Measurements from ENCODE around the gene SRPK2.

Gene SRPK2

DNA sequence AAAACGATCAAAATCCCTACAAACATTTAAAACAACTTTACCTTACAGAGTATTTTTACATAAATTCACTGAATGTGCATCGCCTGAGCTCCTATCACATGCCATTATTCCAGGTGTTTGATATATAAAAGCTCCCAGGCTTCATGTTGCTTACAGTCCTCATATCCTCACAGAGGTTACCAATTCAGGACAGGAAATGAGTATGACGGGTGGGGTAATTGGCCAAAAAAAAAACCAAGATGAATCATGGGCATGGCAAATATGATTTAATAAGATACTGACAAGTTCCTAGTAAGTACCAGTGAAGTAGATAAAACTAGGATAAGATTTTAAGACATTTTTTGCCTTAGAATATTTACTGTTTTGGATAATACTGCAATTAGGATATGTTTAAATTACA is 238.9 kb downstream of the SRPK2 start:
- ATAC-seq (ENCODE audit: low read depth) = peak; percentile 91
- Histone ChIP-seq H3K27me3 (ENCODE audit: insufficient read depth, poor library complexity, severe bottlenecking) (no peaks in the 10 kb centered on the region), H3K27ac (ENCODE audit: poor library complexity, severe bottlenecking) (peak overlapping the region; percentile 56), H3K4me3 (ENCODE audit: severe bottlenecking) (no peak overlapping the region), H3K4me1 (ENCODE audit: insufficient read depth, poor library complexity, severe bottlenecking) (peaks cover 14% of the 10 kb centered on the region), H3K36me3 (ENCODE audit: low read depth) (peaks cover 23% of the 10 kb centered on the region; the same call in 1 of the 2 replicates), H3K9me3 (ENCODE audit: severe bottlenecking) (no peaks in the 10 kb centered on the region)
- TF ChIP-seq, protein P1, sequence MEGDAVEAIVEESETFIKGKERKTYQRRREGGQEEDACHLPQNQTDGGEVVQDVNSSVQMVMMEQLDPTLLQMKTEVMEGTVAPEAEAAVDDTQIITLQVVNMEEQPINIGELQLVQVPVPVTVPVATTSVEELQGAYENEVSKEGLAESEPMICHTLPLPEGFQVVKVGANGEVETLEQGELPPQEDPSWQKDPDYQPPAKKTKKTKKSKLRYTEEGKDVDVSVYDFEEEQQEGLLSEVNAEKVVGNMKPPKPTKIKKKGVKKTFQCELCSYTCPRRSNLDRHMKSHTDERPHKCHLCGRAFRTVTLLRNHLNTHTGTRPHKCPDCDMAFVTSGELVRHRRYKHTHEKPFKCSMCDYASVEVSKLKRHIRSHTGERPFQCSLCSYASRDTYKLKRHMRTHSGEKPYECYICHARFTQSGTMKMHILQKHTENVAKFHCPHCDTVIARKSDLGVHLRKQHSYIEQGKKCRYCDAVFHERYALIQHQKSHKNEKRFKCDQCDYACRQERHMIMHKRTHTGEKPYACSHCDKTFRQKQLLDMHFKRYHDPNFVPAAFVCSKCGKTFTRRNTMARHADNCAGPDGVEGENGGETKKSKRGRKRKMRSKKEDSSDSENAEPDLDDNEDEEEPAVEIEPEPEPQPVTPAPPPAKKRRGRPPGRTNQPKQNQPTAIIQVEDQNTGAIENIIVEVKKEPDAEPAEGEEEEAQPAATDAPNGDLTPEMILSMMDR (IDR thresholded peaks at IDR 0.05; ENCODE audit: poor library complexity, severe bottlenecking) = no peak
- DNase-seq (ENCODE audit: low spot score) = no peak

DNA sequence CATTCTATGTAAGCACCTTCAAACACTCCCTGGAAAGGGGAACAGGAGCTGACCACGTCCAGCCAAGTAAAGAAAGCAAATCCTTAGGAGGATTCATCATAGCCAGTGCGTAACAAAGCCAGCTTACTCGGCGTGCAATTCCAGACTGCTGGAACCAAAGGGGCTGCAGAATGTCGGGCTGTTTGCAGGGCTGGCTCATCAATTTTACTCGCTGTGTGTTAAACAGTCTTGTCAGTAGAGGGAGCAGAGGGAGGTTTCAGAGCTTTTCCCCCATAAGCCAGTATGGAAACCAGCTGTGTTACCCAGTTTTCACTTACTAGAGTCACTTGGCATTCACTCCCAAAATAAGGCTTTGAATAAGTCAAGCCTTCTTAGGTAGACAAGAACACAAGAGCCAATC is 247.7 kb downstream of the SRPK2 start:
- TF ChIP-seq, protein P1 (IDR thresholded peaks at IDR 0.05; ENCODE audit: poor library complexity, severe bottlenecking) = peak; percentile 53
- no peak for DNase-seq (ENCODE audit: low spot score)
- Histone ChIP-seq H3K27me3 (ENCODE audit: insufficient read depth, poor library complexity, severe bottlenecking) (no peaks in the 10 kb centered on the region), H3K4me3 (ENCODE audit: severe bottlenecking) (no peak overlapping the region), H3K9me3 (ENCODE audit: severe bottlenecking) (no peaks in the 10 kb centered on the region), H3K27ac (ENCODE audit: poor library complexity, severe bottlenecking) (no peak overlapping the region), H3K4me1 (ENCODE audit: insufficient read depth, poor library complexity, severe bottlenecking) (no peaks in the 10 kb centered on the region), H3K36me3 (ENCODE audit: low read depth) (peaks cover 53% of the 10 kb centered on the region)
- peak; percentile 40; the same call in 1 of the 3 replicates for ATAC-seq (ENCODE audit: low read depth)

DNA sequence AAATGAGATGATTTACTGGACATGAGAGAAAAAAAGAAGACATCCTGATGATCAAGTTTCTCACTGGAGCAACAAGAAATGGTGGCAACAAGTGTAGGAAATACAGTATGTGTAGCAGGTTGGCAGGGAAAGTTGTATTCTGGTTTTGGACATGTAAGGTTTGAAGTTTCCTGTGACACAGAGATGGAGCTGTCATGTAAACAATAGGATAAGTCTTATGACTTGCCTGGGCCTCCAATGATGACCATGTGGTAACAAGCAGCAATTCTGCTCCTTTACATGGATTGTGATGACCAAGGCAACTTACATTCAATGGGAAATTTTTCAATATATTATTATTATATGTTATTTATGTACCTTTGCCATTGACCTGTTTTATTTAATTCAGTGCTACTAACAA is 249.3 kb downstream of the SRPK2 start:
- no peak for DNase-seq (ENCODE audit: low spot score)
- no peak overlapping the region for H3K4me3 ChIP-seq (ENCODE audit: severe bottlenecking)
- H3K27ac ChIP-seq (ENCODE audit: poor library complexity, severe bottlenecking) = no peak overlapping the region
- H3K27me3 ChIP-seq (ENCODE audit: insufficient read depth, poor library complexity, severe bottlenecking) = no peaks in the 10 kb centered on the region
- H3K36me3 ChIP-seq (ENCODE audit: low read depth) = peaks cover 45% of the 10 kb centered on the region
- TF ChIP-seq, protein P1 (IDR thresholded peaks at IDR 0.05; ENCODE audit: poor library complexity, severe bottlenecking) = no peak
- ATAC-seq (ENCODE audit: low read depth) = no peak
- no peaks in the 10 kb centered on the region for H3K4me1 ChIP-seq (ENCODE audit: insufficient read depth, poor library complexity, severe bottlenecking)
- H3K9me3 ChIP-seq (ENCODE audit: severe bottlenecking) = no peaks in the 10 kb centered on the region

DNA sequence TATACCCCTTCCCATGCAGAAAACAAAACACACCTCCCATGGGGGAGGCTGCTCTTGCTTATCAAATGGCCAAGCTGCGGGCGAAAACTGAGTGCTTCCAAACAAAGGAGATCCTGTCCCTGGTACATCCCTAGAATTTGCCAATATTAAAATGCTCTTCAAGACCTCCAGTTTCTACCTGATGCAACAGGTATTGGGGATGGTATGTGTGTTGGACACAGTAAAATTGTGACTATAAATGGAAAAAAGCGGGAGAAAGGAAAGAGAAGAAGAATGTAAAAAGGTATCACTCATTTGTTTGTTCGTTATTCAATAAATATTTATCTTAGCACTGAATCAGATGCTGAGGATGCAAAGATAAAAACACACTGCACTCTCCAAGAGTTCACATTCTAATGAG is 250.8 kb downstream of the SRPK2 start:
- H3K27ac ChIP-seq (ENCODE audit: poor library complexity, severe bottlenecking) = no peak overlapping the region
- peaks cover 43% of the 10 kb centered on the region for H3K36me3 ChIP-seq (ENCODE audit: low read depth)
- H3K9me3 ChIP-seq (ENCODE audit: severe bottlenecking) = no peaks in the 10 kb centered on the region
- no peak overlapping the region for H3K4me3 ChIP-seq (ENCODE audit: severe bottlenecking)
- H3K4me1 ChIP-seq (ENCODE audit: insufficient read depth, poor library complexity, severe bottlenecking) = no peaks in the 10 kb centered on the region
- DNase-seq (ENCODE audit: low spot score) = no peak
- TF ChIP-seq, protein P1 (IDR thresholded peaks at IDR 0.05; ENCODE audit: poor library complexity, severe bottlenecking) = no peak
- no peak for ATAC-seq (ENCODE audit: low read depth)
- no peaks in the 10 kb centered on the region for H3K27me3 ChIP-seq (ENCODE audit: insufficient read depth, poor library complexity, severe bottlenecking)

DNA sequence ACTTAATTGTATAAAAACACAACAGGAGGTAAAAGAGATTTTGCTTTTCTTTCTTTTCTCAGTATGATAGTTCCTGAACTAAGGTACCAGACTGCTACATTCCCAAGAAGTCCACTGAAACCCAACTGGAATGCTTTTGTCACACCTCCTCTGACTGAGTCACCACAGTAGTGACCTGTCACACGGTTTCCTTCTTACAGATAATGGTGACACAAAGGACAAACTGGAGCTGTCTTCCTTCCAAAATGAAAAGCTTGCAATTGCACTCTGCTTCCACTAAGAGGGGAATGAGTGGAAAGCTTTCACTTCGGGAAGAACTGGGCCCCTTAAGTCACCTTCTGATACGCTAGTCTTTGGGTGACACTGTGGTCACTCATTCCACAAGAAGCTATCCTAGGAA is 252.5 kb downstream of the SRPK2 start:
- Histone ChIP-seq H3K4me3 (ENCODE audit: severe bottlenecking) (no peak overlapping the region), H3K4me1 (ENCODE audit: insufficient read depth, poor library complexity, severe bottlenecking) (no peaks in the 10 kb centered on the region), H3K36me3 (ENCODE audit: low read depth) (peaks cover 32% of the 10 kb centered on the region), H3K27me3 (ENCODE audit: insufficient read depth, poor library complexity, severe bottlenecking) (no peaks in the 10 kb centered on the region), H3K27ac (ENCODE audit: poor library complexity, severe bottlenecking) (no peak overlapping the region), H3K9me3 (ENCODE audit: severe bottlenecking) (no peaks in the 10 kb centered on the region)
- TF ChIP-seq, protein P1 (IDR thresholded peaks at IDR 0.05; ENCODE audit: poor library complexity, severe bottlenecking) = no peak
- ATAC-seq (ENCODE audit: low read depth) (no peak), DNase-seq (ENCODE audit: low spot score) (no peak)
